DMS153 treated with DMSO at 0.1 percent for 48 hours (cell line): ENCODE results near the gene ARRDC2.
A peak's percentile ranks its signal among the peaks of the same experiment; 100 is the strongest.
"Not testable (repeated sequence)": the region's sequence is repeated elsewhere in the genome, so short reads cannot be mapped to it uniquely, and the experiment has no call there.

Source experiments
- DNase-seq: peaks from one replicate; lab custom pipeline; 2025; ENCODE audit not compliant: unreplicated experiment; lab: John Stamatoyannopoulos, UW

ARRDC2 gene

GRCh38 chr19:18007917-18008673 lies at the start of gene ARRDC2:
Gene ARRDC2 (plus strand): TSS chr19:18008170. CDS start chr19:18008311, 141 bp downstream.
- DNase-seq: peak; percentile 75

GRCh38 chr19:17963936-17964691 lies 43.9 kb upstream of the ARRDC2 start:
- DNase-seq: no peak

- no peak for DNase-seq
Measured at GRCh38 chr19:17965370-17966128, 42.4 kb upstream of the ARRDC2 start.

- DNase-seq: no peak
Measured at GRCh38 chr19:17966129-17966483, 41.9 kb upstream of the ARRDC2 start.

- no peak for DNase-seq
Measured at GRCh38 chr19:17966550-17967256, 41.3 kb upstream of the ARRDC2 start, which contains the start of gene KCNN1. Gene KCNN1 (plus strand): TSS chr19:17967107. CDS start chr19:17973889, 6,782 bp downstream.

- no peak for DNase-seq
Measured at GRCh38 chr19:17967257-17968051, 40.5 kb upstream of the ARRDC2 start.

- no peak for DNase-seq
Measured at GRCh38 chr19:17968362-17968761, 39.6 kb upstream of the ARRDC2 start.

GRCh38 chr19:17969096-17969792 lies 38.7 kb upstream of the ARRDC2 start:
- DNase-seq: no peak

GRCh38 chr19:17972230-17972629 lies 35.7 kb upstream of the ARRDC2 start:
- no peak for DNase-seq

- DNase-seq: no peak
Measured at GRCh38 chr19:17973759-17974158, 34.2 kb upstream of the ARRDC2 start.

- no peak for DNase-seq
Measured at GRCh38 chr19:17974551-17974950, 33.4 kb upstream of the ARRDC2 start.

GRCh38 chr19:17975032-17975431 lies 32.9 kb upstream of the ARRDC2 start:
- DNase-seq: no peak

- no peak for DNase-seq
Measured at GRCh38 chr19:17977021-17977420, 30.9 kb upstream of the ARRDC2 start.

GRCh38 chr19:17977488-17977887 lies 30.5 kb upstream of the ARRDC2 start:
- no peak for DNase-seq

- DNase-seq: no peak
Measured at GRCh38 chr19:17981611-17982010, 26.4 kb upstream of the ARRDC2 start.

GRCh38 chr19:17982430-17982829 lies 25.5 kb upstream of the ARRDC2 start:
- DNase-seq: no peak

GRCh38 chr19:17985037-17985818 lies 22.7 kb upstream of the ARRDC2 start:
- DNase-seq: no peak

GRCh38 chr19:17986569-17986968 lies 21.4 kb upstream of the ARRDC2 start:
- not testable (repeated sequence) for DNase-seq

GRCh38 chr19:17988161-17988560 lies 19.8 kb upstream of the ARRDC2 start:
- no peak for DNase-seq
